ENCODE results near the gene ANO10. TPM values are rescaled to one million over a fixed set of nuclear protein-coding genes. Genes with fewer than 3 reads are reported as not detected.
"Not testable (repeated sequence)": the region's sequence is repeated elsewhere in the genome, so short reads cannot be mapped to it uniquely, and the experiment has no call there.

The ANO10 gene
- total RNA-seq, 1 donor from 2014 or later, result 46.6 TPM

DNA sequence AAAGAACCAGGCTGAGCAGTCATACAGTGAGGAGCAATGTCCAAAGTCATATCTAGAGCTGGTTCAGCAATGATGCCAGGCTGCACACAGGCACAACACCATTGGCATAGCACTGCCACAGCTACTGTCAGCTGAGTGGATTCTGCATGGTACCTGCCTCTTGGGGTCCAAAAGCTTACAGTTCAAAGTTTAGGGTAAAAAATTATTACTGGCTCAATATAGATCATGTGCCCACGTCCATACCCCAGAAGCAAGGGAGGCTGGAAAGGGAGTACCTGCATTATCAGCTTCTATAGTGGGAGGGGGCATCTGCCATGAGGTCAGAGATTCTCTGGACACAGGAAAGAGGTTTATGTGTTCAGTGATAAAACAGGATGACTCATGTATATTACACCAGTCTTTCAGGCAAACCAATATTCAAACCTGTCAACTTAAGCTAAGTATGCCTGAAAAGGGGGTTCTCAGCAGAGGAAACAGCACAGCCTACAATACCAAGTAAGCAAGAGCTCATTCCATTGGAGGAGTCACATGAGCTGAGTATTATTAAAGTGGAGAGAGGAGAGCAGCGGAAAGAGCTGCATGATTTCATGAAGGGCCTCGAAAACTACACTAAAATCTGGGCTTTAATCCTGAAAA lies 99.0 kb downstream of the ANO10 start:
- DNase-seq (ENCODE audit: low spot score), result no peak

- DNase-seq (ENCODE audit: low spot score), result no peak
Measured at GRCh38 chr3:43521941-43522340, 99.9 kb downstream of the ANO10 start.

GRCh38 chr3:43518515-43518914 lies 103.3 kb downstream of the ANO10 start:
- DNase-seq (ENCODE audit: low spot score), result not testable (repeated sequence)

DNA sequence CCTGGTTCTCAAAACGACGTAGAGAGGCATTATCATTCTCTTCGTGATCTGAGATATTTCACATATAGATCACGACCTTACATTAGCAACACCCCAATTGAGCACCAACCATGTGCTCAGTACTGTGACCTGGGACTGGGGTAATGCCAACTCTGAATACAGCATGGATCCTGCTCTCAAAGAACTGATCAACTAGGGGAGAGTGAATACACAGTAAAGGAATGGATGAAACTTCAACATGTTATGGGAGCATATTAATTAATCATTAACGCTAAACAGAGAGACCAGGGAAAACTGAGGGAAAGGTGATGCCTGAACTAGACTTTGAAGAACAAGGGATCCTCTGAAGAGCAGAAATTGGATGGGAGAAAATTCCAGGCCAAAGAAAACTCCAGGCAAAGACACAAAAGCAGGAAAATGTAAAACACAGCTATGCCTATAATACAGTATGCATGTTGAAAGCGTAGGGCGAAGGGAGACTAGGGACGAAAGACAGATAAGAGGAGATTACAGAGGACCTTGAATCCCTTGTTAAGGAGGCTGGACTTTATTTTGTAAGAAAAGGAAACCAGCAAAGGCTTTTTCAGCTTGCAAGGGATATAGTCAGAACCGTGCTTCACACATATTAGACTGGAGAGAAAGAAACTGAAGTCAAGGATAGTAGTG lies 105.7 kb downstream of the ANO10 start:
- DNase-seq (ENCODE audit: low spot score), result no peak

DNA sequence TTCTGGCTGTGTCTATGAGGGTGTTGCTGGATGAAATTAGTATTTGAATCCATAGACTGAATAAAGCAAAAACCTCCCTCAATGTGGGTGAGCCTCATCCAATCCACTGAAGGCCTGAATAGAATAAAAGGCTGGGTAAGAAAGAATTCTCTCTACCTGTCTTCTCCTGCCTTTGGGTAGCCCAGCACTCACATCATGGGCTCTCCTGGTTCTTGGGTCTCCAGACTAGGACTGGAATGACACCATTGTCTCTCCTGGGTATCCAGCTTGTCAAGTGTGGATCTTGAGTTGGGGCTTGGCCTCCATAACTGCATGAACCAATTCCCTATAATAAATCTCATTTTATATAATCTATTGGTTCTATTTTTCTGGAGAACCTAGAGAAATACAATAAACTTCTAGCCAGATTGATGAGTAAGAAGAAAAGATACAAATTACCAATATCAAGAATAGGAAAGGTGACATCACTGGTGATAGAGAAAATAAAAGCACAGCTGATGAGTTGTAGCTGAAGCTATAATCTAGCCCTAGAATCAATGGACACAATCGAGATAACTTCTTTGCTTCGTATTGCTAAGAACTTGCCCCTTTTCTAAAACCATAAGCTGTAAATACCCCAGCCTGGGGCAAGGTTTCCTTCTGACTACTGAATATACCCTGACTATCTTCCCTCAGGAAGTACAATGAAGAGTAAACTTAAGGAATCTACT lies 106.4 kb downstream of the ANO10 start:
- DNase-seq (ENCODE audit: low spot score), result no peak

GRCh38 chr3:43512754-43513404 lies 108.9 kb downstream of the ANO10 start:
- DNase-seq (ENCODE audit: low spot score), result no peak

- DNase-seq (ENCODE audit: low spot score), result no peak
Measured at GRCh38 chr3:43506644-43507043, 115.2 kb downstream of the ANO10 start.

DNA sequence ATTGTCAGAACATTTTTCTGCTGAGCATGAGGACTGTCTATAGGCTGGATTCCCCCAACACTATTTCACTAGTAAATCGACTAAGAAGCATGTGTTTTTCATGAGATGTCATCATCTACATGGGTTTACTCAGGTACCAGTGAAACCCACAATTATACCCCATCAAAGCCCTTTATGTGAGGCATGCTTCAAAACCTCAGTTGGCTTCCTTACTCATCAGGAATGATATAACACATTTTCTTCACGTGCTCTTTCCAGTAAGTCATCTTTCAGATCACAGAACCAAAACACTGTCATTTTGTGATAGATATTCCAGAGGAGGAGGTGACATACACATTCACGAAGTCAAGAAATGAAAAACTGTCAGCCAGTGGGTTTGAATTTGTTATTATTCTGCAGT lies 116.5 kb downstream of the ANO10 start:
- no peak for DNase-seq (ENCODE audit: low spot score)

DNA sequence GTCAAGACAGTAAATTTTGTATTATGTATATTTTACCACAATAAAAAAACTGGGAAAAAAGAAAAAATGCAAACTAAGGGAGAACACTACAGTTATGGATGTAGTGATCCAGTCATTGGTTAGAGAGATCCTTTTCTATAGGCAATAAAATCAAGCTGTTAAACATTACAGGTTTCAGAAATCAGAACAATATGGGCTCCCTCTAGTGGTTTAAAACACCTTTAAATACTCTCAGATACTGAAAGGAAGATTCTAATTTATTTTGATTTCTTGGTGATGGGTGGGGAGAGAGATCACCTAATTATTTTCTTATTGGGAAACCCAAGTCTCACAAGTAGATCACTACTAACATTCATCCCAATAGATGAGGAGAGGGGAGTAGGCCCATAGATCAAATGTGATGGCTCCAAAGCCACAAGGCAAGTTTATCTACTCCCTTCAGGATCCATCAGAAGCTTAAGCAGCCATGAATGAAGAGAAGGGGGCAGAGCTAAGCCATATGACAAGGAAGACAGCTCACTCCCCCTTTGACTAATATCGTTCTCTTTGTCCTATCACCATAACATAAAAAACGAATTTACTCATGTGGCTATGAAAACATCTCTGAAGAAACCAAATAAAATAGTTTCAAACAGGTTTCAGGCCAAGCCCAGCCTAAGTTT lies 118.6 kb downstream of the ANO10 start:
- no peak for DNase-seq (ENCODE audit: low spot score)

DNA sequence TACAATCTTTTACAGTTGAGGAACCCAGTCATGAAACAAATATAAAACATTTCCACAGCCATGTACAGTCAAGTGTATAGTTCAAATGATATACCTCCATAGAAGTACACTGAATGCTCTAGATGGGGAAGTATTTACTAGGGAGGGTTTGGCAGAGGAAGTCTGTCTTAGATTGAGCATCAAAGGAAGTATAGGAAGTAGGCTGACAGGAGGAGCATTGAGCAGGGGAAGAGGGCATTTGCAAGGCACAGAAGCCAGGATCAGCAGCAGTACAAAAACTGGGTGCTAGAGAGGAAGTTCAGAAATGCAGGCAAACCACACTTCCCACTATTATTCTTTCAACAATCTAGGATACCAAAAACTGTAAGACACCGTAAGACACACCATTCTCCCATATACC lies 122.6 kb downstream of the ANO10 start:
- no peak for DNase-seq (ENCODE audit: low spot score)

DNA sequence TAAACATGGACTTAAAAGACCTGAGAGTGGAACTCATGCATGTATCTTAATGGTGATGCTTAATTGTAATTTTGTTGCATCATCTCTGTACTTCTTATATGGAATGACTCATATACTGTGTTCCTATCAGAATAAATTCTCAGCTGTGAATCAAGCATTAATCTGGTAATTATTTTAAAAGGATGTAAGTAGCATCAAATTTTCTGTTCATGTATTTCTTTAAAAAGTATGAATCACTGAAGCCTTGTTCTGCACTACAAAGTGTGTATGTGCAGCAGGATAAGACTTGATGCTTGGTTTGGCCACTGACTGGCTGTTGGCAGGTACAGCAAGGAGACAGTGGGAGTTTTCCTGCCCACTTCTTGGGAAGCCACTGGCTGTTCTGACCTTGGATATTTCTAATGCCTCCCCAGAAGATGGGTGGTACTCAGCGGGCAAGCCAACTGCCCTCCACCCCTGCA lies 123.9 kb downstream of the ANO10 start:
- DNase-seq (ENCODE audit: low spot score), result no peak

DNA sequence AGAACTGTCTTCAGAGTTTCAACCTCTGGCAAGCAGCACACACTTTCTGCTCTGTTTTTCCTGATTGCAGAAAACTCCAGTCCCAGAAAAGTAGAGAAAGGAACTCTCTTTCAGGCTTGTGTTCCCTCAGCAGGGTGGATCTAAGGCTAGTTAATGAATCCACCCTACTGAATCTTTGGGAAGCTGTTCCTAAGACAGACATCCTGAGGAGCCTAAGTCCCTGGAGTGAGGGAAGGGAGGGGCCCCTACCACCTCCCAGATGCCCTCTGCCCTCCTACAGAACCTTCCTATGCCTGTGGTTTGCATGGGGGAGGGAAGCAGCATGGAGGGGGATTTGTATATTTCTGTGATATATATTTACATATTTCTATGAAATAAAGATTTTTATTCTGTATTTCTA lies 124.4 kb downstream of the ANO10 start:
- no peak for DNase-seq (ENCODE audit: low spot score)

DNA sequence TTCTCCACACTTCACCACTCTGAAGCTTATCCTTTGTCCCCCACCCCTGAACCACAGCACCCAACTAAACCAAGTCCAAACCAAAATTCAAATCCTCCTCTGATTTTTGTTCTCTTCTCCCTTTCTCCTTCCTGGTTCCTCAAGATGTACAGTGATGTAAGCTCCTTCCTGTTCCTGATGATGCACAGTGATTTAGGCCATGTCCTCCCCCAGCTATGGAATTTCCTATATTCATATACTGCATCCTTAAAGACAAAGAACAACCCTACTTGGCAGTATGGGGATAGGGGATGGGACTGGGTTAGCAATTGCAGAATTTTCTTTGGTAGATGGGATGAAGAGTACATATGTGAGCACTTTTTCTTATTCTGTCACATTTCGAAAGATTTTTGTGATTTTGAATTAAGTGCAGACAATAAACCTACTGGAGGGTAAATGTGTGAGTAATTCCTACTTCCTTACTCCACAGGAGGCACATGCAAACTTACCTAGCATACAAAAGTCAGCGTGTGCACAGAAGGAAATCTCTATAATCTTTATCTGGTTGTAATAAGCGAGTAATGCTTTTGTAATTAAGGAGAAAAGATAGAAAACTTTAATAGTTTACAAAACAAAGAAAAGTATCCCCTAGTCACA lies 125.0 kb downstream of the ANO10 start:
- DNase-seq (ENCODE audit: low spot score), result no peak

DNA sequence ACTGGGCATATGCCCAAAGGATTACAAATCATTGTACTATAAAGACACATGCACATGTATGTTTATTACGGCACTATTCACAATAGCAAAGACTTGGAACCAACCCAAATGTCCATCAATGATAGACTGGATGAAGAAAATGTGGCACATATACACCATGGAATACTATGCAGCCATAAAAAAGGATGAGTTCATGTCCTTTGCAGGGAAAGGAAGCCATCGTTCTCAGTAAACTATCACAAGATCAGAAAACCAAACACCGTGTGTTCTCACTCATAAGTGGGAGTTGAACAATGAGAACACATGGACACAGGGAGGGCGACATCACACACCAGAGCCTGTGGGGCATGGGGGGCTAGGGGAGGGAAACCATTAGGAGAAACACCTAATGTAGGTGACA lies 128.9 kb downstream of the ANO10 start:
- not testable (repeated sequence) for DNase-seq (ENCODE audit: low spot score)

DNA sequence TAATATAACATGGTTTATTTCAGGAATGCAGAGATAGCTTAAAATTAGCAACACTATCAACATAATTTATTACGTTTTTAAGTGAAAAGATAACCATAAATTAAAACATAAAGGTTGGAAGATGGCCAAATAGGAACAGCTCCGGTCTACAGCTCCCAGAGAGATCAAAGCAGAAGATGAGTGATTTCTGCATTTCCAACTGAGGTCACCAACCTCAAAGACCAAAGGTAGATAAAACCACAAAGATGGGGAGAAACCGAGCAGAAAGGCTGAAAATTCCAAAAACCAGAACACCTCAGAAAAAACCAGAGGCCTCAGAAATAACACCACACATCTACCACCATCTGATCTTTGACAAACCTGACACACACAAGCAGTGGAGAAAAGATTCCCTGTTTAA lies 130.0 kb downstream of the ANO10 start:
- not testable (repeated sequence) for DNase-seq (ENCODE audit: low spot score)

- DNase-seq (ENCODE audit: low spot score), result no peak
Measured at GRCh38 chr3:43490640-43491185, 131.1 kb downstream of the ANO10 start.

- no peak for DNase-seq (ENCODE audit: low spot score)
Measured at GRCh38 chr3:43489930-43490329, 131.9 kb downstream of the ANO10 start.

DNA sequence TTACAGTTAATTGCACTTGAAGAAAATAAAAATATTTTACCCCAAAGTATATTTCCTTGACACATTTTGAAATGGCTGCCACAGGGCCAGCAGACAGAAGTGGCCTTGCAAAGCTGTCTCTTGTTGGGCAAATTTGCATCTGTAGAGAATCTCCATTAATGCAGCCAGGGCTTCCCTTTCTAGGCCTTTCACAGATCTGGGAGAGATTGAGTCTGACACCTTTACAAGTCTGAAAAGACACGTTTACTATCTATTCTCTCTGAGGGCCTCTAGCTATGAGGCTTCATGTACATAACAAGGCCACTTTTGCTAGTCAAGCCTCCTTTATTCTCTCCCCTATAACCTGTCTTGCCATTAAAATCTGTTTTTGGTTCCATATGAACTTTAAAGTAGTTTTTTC lies 135.9 kb downstream of the ANO10 start:
- DNase-seq (ENCODE audit: low spot score), result no peak

- DNase-seq (ENCODE audit: low spot score), result no peak
Measured at GRCh38 chr3:43484926-43485488, 136.8 kb downstream of the ANO10 start.

DNA sequence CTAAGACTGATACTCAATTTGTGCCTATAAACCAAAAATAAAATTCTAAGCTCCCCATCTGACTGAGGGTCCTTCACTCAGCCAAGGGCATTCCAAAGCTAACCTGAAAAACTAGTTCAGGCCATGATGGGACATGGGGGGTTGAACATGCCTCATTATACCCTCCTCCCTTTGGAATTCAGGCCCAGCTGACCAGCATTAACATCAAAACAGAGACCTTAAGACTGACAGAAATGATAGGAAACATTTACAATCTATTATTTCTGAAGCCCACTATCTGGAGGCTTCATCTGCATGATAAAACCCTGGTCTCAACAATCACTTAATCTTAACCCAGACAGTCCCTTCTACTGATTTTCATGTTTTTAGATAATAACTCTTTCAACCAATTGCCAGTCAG lies 140.4 kb downstream of the ANO10 start:
- DNase-seq (ENCODE audit: low spot score), result no peak

DNA sequence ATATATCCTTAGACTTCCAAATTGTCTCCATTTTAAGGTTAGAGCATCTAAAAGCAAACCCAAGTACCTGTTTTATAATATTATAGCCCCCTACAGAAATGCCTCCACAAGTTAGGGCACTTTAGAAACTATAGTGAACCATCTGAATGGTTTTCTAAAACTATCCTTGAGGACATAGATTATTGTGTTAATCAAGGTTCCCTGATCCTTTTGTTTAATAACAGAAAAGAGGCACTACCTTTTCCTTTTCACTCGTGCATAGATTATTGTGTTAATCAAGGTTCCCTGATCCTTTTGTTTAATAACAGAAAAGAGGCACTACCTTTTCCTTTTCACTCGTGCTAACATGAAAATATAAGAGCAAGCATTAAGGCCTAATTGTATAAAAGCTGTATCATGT lies 143.0 kb downstream of the ANO10 start:
- DNase-seq (ENCODE audit: low spot score), result not testable (repeated sequence)

Data from mucosa of gallbladder (tissue), 1 donor.